ENCODE data around the gene TBC1D10B.

TBC1D10B gene

GRCh38 chr16:30374538-30374937, 4.2 kb upstream of the TBC1D10B start, which contains the start of gene MYL11:
Gene MYL11, plus strand, starts transcription at chr16:30374802. Its CDS starts 56 bp downstream, at chr16:30374858.
- DNase-seq (ENCODE audit: low read depth in 2 of 2), result no peak

GRCh38 chr16:30372725-30373124, 2.4 kb upstream of the TBC1D10B start:
- DNase-seq (ENCODE audit: low read depth in 2 of 2), result no peak

- DNase-seq (ENCODE audit: low read depth in 2 of 2), result no peak
Measured at GRCh38 chr16:30372038-30372712, 1.9 kb upstream of the TBC1D10B start.

GRCh38 chr16:30371248-30371816, 1.0 kb upstream of the TBC1D10B start:
- no peak for DNase-seq (ENCODE audit: low read depth in 2 of 2)

- no peak for DNase-seq (ENCODE audit: low read depth in 2 of 2)
Measured at GRCh38 chr16:30369938-30370455, 297 bp downstream of the TBC1D10B start.

GRCh38 chr16:30369091-30369937, 980 bp downstream of the TBC1D10B start:
- no peak for DNase-seq (ENCODE audit: low read depth in 2 of 2)

GRCh38 chr16:30368792-30369090, 1.6 kb downstream of the TBC1D10B start:
- no peak for DNase-seq (ENCODE audit: low read depth in 2 of 2)

GRCh38 chr16:30368122-30368791, 2.0 kb downstream of the TBC1D10B start:
- no peak for DNase-seq (ENCODE audit: low read depth in 2 of 2)

- DNase-seq (ENCODE audit: low read depth in 2 of 2), result no peak
Measured at GRCh38 chr16:30367349-30368009, 2.8 kb downstream of the TBC1D10B start.

GRCh38 chr16:30366511-30366910, 3.8 kb downstream of the TBC1D10B start:
- DNase-seq (ENCODE audit: low read depth in 2 of 2), result no peak

GRCh38 chr16:30365200-30365599, 5.1 kb downstream of the TBC1D10B start:
- DNase-seq (ENCODE audit: low read depth in 2 of 2), result no peak

- DNase-seq (ENCODE audit: low read depth in 2 of 2), result no peak
Measured at GRCh38 chr16:30361180-30361579, 9.1 kb downstream of the TBC1D10B start.

- no peak for DNase-seq (ENCODE audit: low read depth in 2 of 2)
Measured at GRCh38 chr16:30359871-30360170, 10.5 kb downstream of the TBC1D10B start.

GRCh38 chr16:30358990-30359870, 11.1 kb downstream of the TBC1D10B start:
- DNase-seq (ENCODE audit: low read depth in 2 of 2), result no peak

GRCh38 chr16:30358577-30358936, 11.7 kb downstream of the TBC1D10B start:
- no peak for DNase-seq (ENCODE audit: low read depth in 2 of 2)

GRCh38 chr16:30357715-30358576, 12.3 kb downstream of the TBC1D10B start:
- no peak for DNase-seq (ENCODE audit: low read depth in 2 of 2)

GRCh38 chr16:30357085-30357714, 13.1 kb downstream of the TBC1D10B start:
- DNase-seq (ENCODE audit: low read depth in 2 of 2), result no peak

GRCh38 chr16:30356401-30357084, 13.8 kb downstream of the TBC1D10B start:
- no peak for DNase-seq (ENCODE audit: low read depth in 2 of 2)

GRCh38 chr16:30355954-30356308, 14.4 kb downstream of the TBC1D10B start:
- DNase-seq (ENCODE audit: low read depth in 2 of 2), result no peak
